Cardiac fibroblast (primary cell): ENCODE data around the gene ERBIN.

ENCODE experiments used
- DNase-seq, 2 donors: peaks; one replicate each; pipeline versions ENCODE4 v3.0.0 to v3.0.0-alpha.2; 2010; ENCODE audit warnings: low read depth in 2 of 2
- H3K4me3 ChIP-seq, 2 donors: replicated peaks in 1 of 2; 1 replicate in 1 of 2; 2 replicates in 1 of 2; pipeline ENCODE4 v1.5.1; 2011; ENCODE audit warnings: low read depth in 2 of 2, low read length in 2 of 2, mild to moderate bottlenecking in 2 of 2, moderate library complexity in 1 of 2
- CTCF ChIP-seq: IDR thresholded peaks from one replicate; pipeline ENCODE4 v1.5.1; 2011; ENCODE audit warnings: low read depth, mild to moderate bottlenecking, low read length, inconsistent platforms

ERBIN gene

GRCh38 chr5:65986796-65987195 is 60.4 kb downstream of the ERBIN start:
- no peak for TF ChIP-seq CTCF
- no peak for DNase-seq
- H3K4me3 ChIP-seq, result no peak overlapping the region

GRCh38 chr5:65987982-65988381 is 61.6 kb downstream of the ERBIN start:
- no peak for TF ChIP-seq CTCF
- no peak overlapping the region for H3K4me3 ChIP-seq
- DNase-seq, result no peak

GRCh38 chr5:65989158-65989557 is 62.8 kb downstream of the ERBIN start:
- no peak for DNase-seq
- no peak for TF ChIP-seq CTCF
- H3K4me3 ChIP-seq, result no peak overlapping the region

- DNase-seq, result no peak
- no peak overlapping the region for H3K4me3 ChIP-seq
- TF ChIP-seq CTCF, result no peak
Measured at GRCh38 chr5:65992630-65993029, 66.3 kb downstream of the ERBIN start.

GRCh38 chr5:65994117-65994786 is 67.9 kb downstream of the ERBIN start:
- no peak for TF ChIP-seq CTCF
- DNase-seq, result no peak
- H3K4me3 ChIP-seq, result no peak overlapping the region

DNA sequence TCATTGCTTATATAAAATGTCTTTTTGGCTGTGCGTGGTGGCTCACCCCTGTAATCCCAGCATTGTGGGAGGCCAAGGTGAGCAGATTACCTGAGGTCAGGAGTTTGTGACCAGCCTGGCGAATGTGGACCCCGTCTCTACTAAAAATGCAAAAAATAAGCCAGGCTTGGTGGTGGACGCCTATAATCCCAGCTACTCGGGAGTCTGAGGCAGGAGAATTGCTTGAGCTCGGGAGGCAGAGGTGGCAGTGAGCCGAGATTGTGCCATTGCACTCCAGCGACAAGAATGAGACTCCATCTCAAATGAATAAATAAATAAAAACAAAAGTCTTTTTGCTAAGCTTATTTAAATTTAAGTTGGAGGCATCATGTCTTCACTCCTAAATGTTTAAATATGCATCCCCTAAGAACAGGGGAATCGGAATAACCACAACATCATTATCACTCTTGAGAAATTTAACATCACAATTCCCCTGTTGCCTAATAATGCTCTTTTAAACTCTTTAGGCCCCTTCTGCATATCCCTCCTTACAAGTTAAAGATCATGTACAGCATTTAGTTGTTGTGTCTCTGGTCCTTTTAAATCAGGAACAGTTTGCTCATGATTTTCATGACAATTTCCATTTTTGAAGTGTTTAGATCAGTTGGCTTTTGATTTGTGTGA is 72.8 kb downstream of the ERBIN start:
- TF ChIP-seq CTCF, result no peak
- H3K4me3 ChIP-seq, result no peak overlapping the region
- DNase-seq, result no peak
